Measurements from ENCODE around the gene REEP1. TPM values are rescaled to one million over a fixed set of nuclear protein-coding genes. Genes with fewer than 3 reads are reported as not detected.

Gene REEP1
- total RNA-seq, 1 experiment from 2014 or later: 5.9 TPM

DNA sequence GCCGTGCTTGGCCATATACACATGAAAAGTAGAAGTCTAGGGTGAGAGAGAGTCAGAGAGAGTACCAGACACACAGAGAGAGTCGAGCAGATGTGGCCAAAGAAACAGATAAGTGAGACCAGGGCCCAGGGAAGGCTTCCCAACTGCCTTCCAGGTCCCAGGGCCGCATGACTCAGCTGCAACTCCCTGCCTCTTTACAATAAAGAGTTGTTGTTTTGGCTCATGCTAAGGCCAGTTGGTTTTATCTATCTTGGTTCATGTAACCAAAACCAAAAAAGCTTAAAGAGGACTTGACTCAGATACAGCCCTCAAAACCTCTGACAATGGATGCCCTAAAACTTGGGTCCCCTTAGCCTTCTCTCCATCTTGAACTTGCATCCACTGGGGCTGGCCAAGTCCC is 36.9 kb downstream of the REEP1 start:
- Histone ChIP-seq H3K9ac (ENCODE audit: low read length) (no peak overlapping the region), H3K9me2 (ENCODE audit: insufficient read depth) (no peaks in the 10 kb centered on the region), H3K79me2 (ENCODE audit: insufficient read depth, low read length) (no peaks in the 10 kb centered on the region), H3K27me3 (ENCODE audit: insufficient read depth, low read length) (no peaks in the 10 kb centered on the region), H4K20me1 (ENCODE audit: insufficient read depth) (no peaks in the 10 kb centered on the region), H3K4me3 (replicated peaks in 1 of 2; ENCODE audit: low read depth in 1 of 2, low read length in 2 of 2) (no peak overlapping the region), H3K27ac (ENCODE audit: low read depth, low read length) (no peak overlapping the region), H3K4me2 (ENCODE audit: low read length) (no peak overlapping the region), H3K36me3 (ENCODE audit: control insufficient read depth in 1 of 2, insufficient read depth in 2 of 2, low read length in 2 of 2) (no peaks in the 10 kb centered on the region), H2AFZ (ENCODE audit: low read depth, low read length, poor library complexity, severe bottlenecking) (no peak overlapping the region), H3K4me1 (ENCODE audit: control insufficient read depth in 1 of 2, insufficient read depth in 2 of 2, low read length in 2 of 2) (no peaks in the 10 kb centered on the region), H3K9me3 (ENCODE audit: control insufficient read depth in 1 of 2, insufficient read depth in 1 of 2, low read depth in 1 of 2, low read length in 2 of 2) (no peaks in the 10 kb centered on the region)
- ATAC-seq (no peak), DNase-seq (ENCODE audit: low read depth, low spot score) (no peak)
- CTCF ChIA-PET: no interaction called here
- POLR2A ChIA-PET: no interaction called here
- RAD21 ChIA-PET (ENCODE audit: low non-redundant PET in 1 of 2, low total read pairs in 2 of 2, uncharacterized antibody in 2 of 2, unreplicated experiment in 2 of 2): no interaction called here
- no TSS peak for BruUV-seq (replicated peaks)
- intact Hi-C loops (cut with micrococcal nuclease): no loop called here
- TF ChIP-seq ZNF274 (IDR thresholded peaks at IDR 0.05; ENCODE audit: low read depth, low read length): no peak

DNA sequence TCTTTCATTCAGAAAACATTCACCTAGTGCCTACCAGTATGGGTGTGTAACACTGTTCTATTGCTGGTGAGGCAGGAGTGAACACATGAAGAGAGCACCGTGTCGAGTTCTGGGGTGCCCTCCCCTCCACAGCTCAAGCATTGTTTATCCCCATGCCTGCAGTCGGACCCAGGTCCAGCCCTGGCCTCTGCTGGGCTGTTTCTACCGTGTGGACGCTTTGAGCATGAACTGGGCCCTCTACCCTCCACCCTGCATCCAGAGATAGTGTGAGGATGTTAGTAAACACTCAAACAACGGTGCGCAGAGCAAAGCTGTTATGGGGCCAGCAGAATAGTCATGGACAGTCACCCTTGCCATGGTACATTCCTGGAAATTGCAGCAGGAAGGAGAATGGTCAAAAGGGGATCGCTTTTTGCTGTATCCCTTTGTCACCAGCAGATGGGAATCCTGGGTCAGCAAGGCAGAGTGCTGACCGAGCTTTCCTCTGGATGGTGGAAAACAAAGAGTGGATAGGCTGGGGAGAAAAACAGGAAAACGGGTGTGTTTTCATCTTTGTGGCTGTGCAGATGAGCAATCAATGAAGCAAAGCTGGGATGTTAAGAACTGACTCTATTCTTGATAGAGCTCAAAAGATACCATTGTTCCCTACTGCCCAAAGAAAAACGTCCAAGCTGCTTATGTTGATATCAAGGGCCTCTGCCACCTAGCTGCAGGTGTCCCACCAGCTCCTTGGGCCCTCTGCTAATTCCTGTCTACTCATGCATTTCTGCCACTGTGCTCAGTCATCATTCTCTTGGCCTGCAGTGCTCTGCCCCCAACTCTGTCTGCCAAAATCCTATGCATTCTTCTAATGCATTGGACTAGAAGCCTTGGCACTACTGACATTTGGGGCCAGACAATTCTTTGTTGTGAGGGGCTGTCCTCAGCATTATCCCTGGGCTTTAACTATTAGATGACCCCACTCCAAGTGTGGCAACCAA is 38.7 kb downstream of the REEP1 start:
- no TSS peak for BruUV-seq (replicated peaks)
- POLR2A ChIA-PET: no interaction called here
- Histone ChIP-seq H3K27ac (ENCODE audit: low read depth, low read length) (no peak overlapping the region), H3K36me3 (ENCODE audit: control insufficient read depth in 1 of 2, insufficient read depth in 2 of 2, low read length in 2 of 2) (no peaks in the 10 kb centered on the region), H3K4me3 (replicated peaks in 1 of 2; ENCODE audit: low read depth in 1 of 2, low read length in 2 of 2) (no peak overlapping the region), H3K4me2 (ENCODE audit: low read length) (no peak overlapping the region), H3K79me2 (ENCODE audit: insufficient read depth, low read length) (no peaks in the 10 kb centered on the region), H3K9ac (ENCODE audit: low read length) (no peak overlapping the region), H3K9me3 (ENCODE audit: control insufficient read depth in 1 of 2, insufficient read depth in 1 of 2, low read depth in 1 of 2, low read length in 2 of 2) (no peaks in the 10 kb centered on the region), H4K20me1 (ENCODE audit: insufficient read depth) (no peaks in the 10 kb centered on the region), H2AFZ (ENCODE audit: low read depth, low read length, poor library complexity, severe bottlenecking) (no peak overlapping the region), H3K9me2 (ENCODE audit: insufficient read depth) (no peaks in the 10 kb centered on the region), H3K27me3 (ENCODE audit: insufficient read depth, low read length) (no peaks in the 10 kb centered on the region), H3K4me1 (ENCODE audit: control insufficient read depth in 1 of 2, insufficient read depth in 2 of 2, low read length in 2 of 2) (no peaks in the 10 kb centered on the region)
- ATAC-seq: peak; percentile 49; the same call in 1 of the 2 replicates
- intact Hi-C loops (cut with micrococcal nuclease): no loop called here
- no peak for DNase-seq (ENCODE audit: low read depth, low spot score)
- RAD21 ChIA-PET (ENCODE audit: low non-redundant PET in 1 of 2, low total read pairs in 2 of 2, uncharacterized antibody in 2 of 2, unreplicated experiment in 2 of 2): no interaction called here
- TF ChIP-seq EGR1 (IDR thresholded peaks at IDR 0.05; ENCODE audit: low read depth) (no peak), RAD21 (IDR thresholded peaks at IDR 0.05; ENCODE audit: low read depth) (peak; percentile 60; the same call in 1 of the 2 replicates), ZFX (IDR thresholded peaks at IDR 0.05) (no peak), CTCF (IDR thresholded peaks at IDR 0.05 in 2 of 3, conservative IDR thresholded peaks at IDR 0.05 in 1 of 3; ENCODE audit: borderline replicate concordance in 1 of 3, insufficient read depth in 1 of 3, low read depth in 2 of 3, low read length in 2 of 3) (peak; percentile 22 to 30 (median 27); a peak in 3 of 6 replicates)
- CTCF ChIA-PET: interaction anchor here (0.6 kb wide), 1 partner anchor 283 kb away, joined by 4 read pairs; no protein-coding TSS in a partner anchor

All from HCT116 (cell line).